ENCODE measurements around the gene SCD5. TPM values are rescaled to one million over a fixed set of nuclear protein-coding genes. Genes with fewer than 3 reads are reported as not detected.

The SCD5 gene
- total and polyA plus RNA-seq, 2 of the 13 experiments (the other 11 are each of a cell fraction or from before 2014, with no cell fraction given) = not detected

- intact Hi-C loops (cut with micrococcal nuclease; ENCODE audit: unreplicated experiment) = no loop called here
- 35% methylated on average over 5 of the region's 5 CpGs for WGBS (ENCODE audit: low lambda C conversion rate)
- H3K27me3 ChIP-seq (ENCODE audit: control insufficient read depth in 1 of 2, insufficient read depth in 2 of 2, low read length in 2 of 2) = no peaks in the 10 kb centered on the region; a peak in 1 of 5 replicates
- no peak overlapping the region for H3K9ac ChIP-seq (ENCODE audit: insufficient read depth, low read depth, low read length)
- in situ Hi-C loops (cut with HindIII; ENCODE audit: extremely low pct_ligation_motif_present, low pct_unique_long_range_greater_than_20kb) = no loop called here
- POLR2A ChIA-PET = no interaction called here
- ATAC-seq = no peak
- no peaks in the 10 kb centered on the region for H3K4me1 ChIP-seq (ENCODE audit: insufficient read depth, low read length)
- BruUV-seq (replicated peaks) = no TSS peak
- no peaks in the 10 kb centered on the region for H3K9me3 ChIP-seq (ENCODE audit: low read length)
- FAIRE-seq = no peak
- no peak overlapping the region for H3K27ac ChIP-seq (ENCODE audit: extremely low read length, insufficient read depth, low read length)
- H3K4me3 ChIP-seq (replicated peaks in 1 of 3; ENCODE audit: insufficient read depth in 1 of 3, low read depth in 2 of 3, low read length in 3 of 3) = no peak overlapping the region
- no peak overlapping the region for H2AFZ ChIP-seq (ENCODE audit: low read length)
- no peak overlapping the region for H3K4me2 ChIP-seq (ENCODE audit: low read depth, low read length)
- no peaks in the 10 kb centered on the region for H4K20me1 ChIP-seq (ENCODE audit: insufficient read depth, low read length)
- DNase-seq (ENCODE audit: low spot score) = no peak
- TF ChIP-seq ZSCAN21 (CRISPR knock-in tag; IDR thresholded peaks at IDR 0.05; ENCODE audit: borderline replicate concordance) (no peak), SNAI1 (CRISPR knock-in tag; IDR thresholded peaks at IDR 0.05; ENCODE audit: borderline replicate concordance) (no peak)
- no peaks in the 10 kb centered on the region for H3K79me2 ChIP-seq (ENCODE audit: insufficient read depth, low read length)
- H3K36me3 ChIP-seq (replicated peaks in 1 of 2; ENCODE audit: control insufficient read depth in 1 of 2, insufficient read depth in 2 of 2, low read length in 2 of 2) = no peaks in the 10 kb centered on the region
- CTCF ChIA-PET (ENCODE audit: low intra/inter-chr PET ratio, low total read pairs) = no interaction called here
Measured at GRCh38 chr4:82614838-82615449, 183.7 kb downstream of the SCD5 start.

- CTCF ChIA-PET (ENCODE audit: low intra/inter-chr PET ratio, low total read pairs) = no interaction called here
- H3K79me2 ChIP-seq (ENCODE audit: insufficient read depth, low read length) = no peaks in the 10 kb centered on the region
- no peak for FAIRE-seq
- ATAC-seq = no peak
- H2AFZ ChIP-seq (ENCODE audit: low read length) = no peak overlapping the region
- H3K4me3 ChIP-seq (replicated peaks in 1 of 3; ENCODE audit: insufficient read depth in 1 of 3, low read depth in 2 of 3, low read length in 3 of 3) = no peak overlapping the region
- no peaks in the 10 kb centered on the region for H3K36me3 ChIP-seq (replicated peaks in 1 of 2; ENCODE audit: control insufficient read depth in 1 of 2, insufficient read depth in 2 of 2, low read length in 2 of 2)
- no peaks in the 10 kb centered on the region; a peak in 1 of 5 replicates for H3K27me3 ChIP-seq (ENCODE audit: control insufficient read depth in 1 of 2, insufficient read depth in 2 of 2, low read length in 2 of 2)
- no peaks in the 10 kb centered on the region for H3K9me3 ChIP-seq (ENCODE audit: low read length)
- in situ Hi-C loops (cut with HindIII; ENCODE audit: extremely low pct_ligation_motif_present, low pct_unique_long_range_greater_than_20kb) (no loop called here), intact Hi-C loops (cut with micrococcal nuclease; ENCODE audit: unreplicated experiment) (no loop called here)
- DNase-seq (ENCODE audit: low spot score) = no peak
- TF ChIP-seq PLRG1 (conservative IDR thresholded peaks at IDR 0.05) (no peak), THAP7 (CRISPR knock-in tag; IDR thresholded peaks at IDR 0.05) (no peak), NFKB2 (CRISPR knock-in tag; IDR thresholded peaks at IDR 0.05; ENCODE audit: borderline replicate concordance) (no peak), EZH2 (conservative IDR thresholded peaks at IDR 0.05; ENCODE audit: low read depth, low read length) (no peak), ZNF660 (CRISPR knock-in tag; IDR thresholded peaks at IDR 0.05; ENCODE audit: borderline replicate concordance, low read depth) (no peak), ZNF629 (CRISPR knock-in tag; conservative IDR thresholded peaks at IDR 0.05) (no peak), RARG (CRISPR knock-in tag; IDR thresholded peaks at IDR 0.05; ENCODE audit: low read depth) (no peak)
- TF ChIP-seq, protein P1, sequence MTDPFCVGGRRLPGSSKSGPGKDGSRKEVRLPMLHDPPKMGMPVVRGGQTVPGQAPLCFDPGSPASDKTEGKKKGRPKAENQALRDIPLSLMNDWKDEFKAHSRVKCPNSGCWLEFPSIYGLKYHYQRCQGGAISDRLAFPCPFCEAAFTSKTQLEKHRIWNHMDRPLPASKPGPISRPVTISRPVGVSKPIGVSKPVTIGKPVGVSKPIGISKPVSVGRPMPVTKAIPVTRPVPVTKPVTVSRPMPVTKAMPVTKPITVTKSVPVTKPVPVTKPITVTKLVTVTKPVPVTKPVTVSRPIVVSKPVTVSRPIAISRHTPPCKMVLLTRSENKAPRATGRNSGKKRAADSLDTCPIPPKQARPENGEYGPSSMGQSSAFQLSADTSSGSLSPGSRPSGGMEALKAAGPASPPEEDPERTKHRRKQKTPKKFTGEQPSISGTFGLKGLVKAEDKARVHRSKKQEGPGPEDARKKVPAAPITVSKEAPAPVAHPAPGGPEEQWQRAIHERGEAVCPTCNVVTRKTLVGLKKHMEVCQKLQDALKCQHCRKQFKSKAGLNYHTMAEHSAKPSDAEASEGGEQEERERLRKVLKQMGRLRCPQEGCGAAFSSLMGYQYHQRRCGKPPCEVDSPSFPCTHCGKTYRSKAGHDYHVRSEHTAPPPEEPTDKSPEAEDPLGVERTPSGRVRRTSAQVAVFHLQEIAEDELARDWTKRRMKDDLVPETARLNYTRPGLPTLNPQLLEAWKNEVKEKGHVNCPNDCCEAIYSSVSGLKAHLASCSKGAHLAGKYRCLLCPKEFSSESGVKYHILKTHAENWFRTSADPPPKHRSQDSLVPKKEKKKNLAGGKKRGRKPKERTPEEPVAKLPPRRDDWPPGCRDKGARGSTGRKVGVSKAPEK (CRISPR knock-in tag; IDR thresholded peaks at IDR 0.05; ENCODE audit: borderline replicate concordance) = no peak
- no peak overlapping the region for H3K4me2 ChIP-seq (ENCODE audit: low read depth, low read length)
- BruUV-seq (replicated peaks) = no TSS peak
- H3K27ac ChIP-seq (ENCODE audit: extremely low read length, insufficient read depth, low read length) = no peak overlapping the region
- no peak overlapping the region for H3K9ac ChIP-seq (ENCODE audit: insufficient read depth, low read depth, low read length)
- H3K4me1 ChIP-seq (ENCODE audit: insufficient read depth, low read length) = no peaks in the 10 kb centered on the region
- no peaks in the 10 kb centered on the region for H4K20me1 ChIP-seq (ENCODE audit: insufficient read depth, low read length)
- POLR2A ChIA-PET = no interaction called here
- WGBS (ENCODE audit: low lambda C conversion rate) = 37% methylated on average over 3 of the region's 3 CpGs
Measured at GRCh38 chr4:82613121-82613520, 185.5 kb downstream of the SCD5 start.
